HepG2 (cell line): ENCODE measurements around the gene KLHL33. TPM values are rescaled to one million over a fixed set of nuclear protein-coding genes. Genes with fewer than 3 reads are reported as not detected.

Experiments
- ARNT ChIP-seq: fragments of 450-650 bp; IDR thresholded peaks from 2 replicates; pipeline ENCODE4 v1.6.1; 2017
- DNMT1 ChIP-seq: sonication (generic); formaldehyde crosslinking; IDR thresholded peaks from 2 replicates; pipeline ENCODE4 v1.5.1; 2020; ENCODE audit warnings: mild to moderate bottlenecking, missing genetic modification reagents
- FOXA1 ChIP-seq, 2 experiments: fragments of 450-650 bp in 1 of 2; sonication (generic) in 1 of 2; formaldehyde crosslinking in 1 of 2; IDR thresholded peaks; 2 replicates each; pipeline versions ENCODE4 v1.4.0 to v1.6.1; 2016 to 2020; ENCODE audit warnings: missing genetic modification reagents in 1 of 2
- FOXA3 ChIP-seq: IDR thresholded peaks from 2 replicates; pipeline ENCODE4 v1.6.1; 2016; ENCODE audit warnings: missing genetic modification reagents, missing compliant biosample characterization
- FOXK1 ChIP-seq: sonication (generic); formaldehyde crosslinking; IDR thresholded peaks from 2 replicates; pipeline ENCODE4 v1.4.0; 2020; ENCODE audit warnings: low read depth, missing genetic modification reagents, borderline replicate concordance
- KLF11 ChIP-seq: IDR thresholded peaks from 2 replicates; pipeline ENCODE4 v1.6.1; 2016; ENCODE audit warnings: missing compliant biosample characterization
- KLF12 ChIP-seq: sonication (generic); formaldehyde crosslinking; IDR thresholded peaks from 2 replicates; pipeline ENCODE4 v1.4.0; 2020; ENCODE audit warnings: missing genetic modification reagents, borderline replicate concordance
- LCORL ChIP-seq, 2 experiments: fragments of 450-650 bp in 1 of 2; sonication (generic) in 1 of 2; formaldehyde crosslinking in 1 of 2; IDR thresholded peaks; 2 replicates each; pipeline versions ENCODE4 v1.5.0 to v1.6.1; 2017 to 2020; ENCODE audit warnings: antibody characterized with exemption in 1 of 2, missing genetic modification reagents in 1 of 2
- MATR3 ChIP-seq: sonication (generic); formaldehyde crosslinking; IDR thresholded peaks from 2 replicates; pipeline ENCODE4 v1.4.0; 2020; ENCODE audit warnings: missing genetic modification reagents
- MYC ChIP-seq: sonication (generic); formaldehyde crosslinking; IDR thresholded peaks from 2 replicates; pipeline ENCODE4 v1.9.0; 2021; ENCODE audit warnings: missing genetic modification reagents, borderline replicate concordance
- NCOA5 ChIP-seq: sonication (generic); formaldehyde crosslinking; IDR thresholded peaks from 2 replicates; pipeline ENCODE4 v1.4.0; 2020; ENCODE audit warnings: missing genetic modification reagents
- NR1H2 ChIP-seq: sonication (generic); formaldehyde crosslinking; IDR thresholded peaks from 2 replicates; pipeline ENCODE4 v1.8.1; 2022; ENCODE audit warnings: low read depth, missing genetic modification reagents, borderline replicate concordance
- ONECUT2 ChIP-seq: sonication (generic); formaldehyde crosslinking; IDR thresholded peaks from 2 replicates; pipeline ENCODE4 v1.4.0; 2020; ENCODE audit warnings: missing genetic modification reagents
- RFX1 ChIP-seq: fragments of 450-650 bp; IDR thresholded peaks from 2 replicates; pipeline ENCODE4 v1.6.1; 2017
- SKI ChIP-seq: fragments of 450-650 bp; IDR thresholded peaks from one replicate; pipeline ENCODE4 v1.6.1; 2018; ENCODE audit warnings: mild to moderate bottlenecking; ENCODE audit not compliant: partially characterized antibody
- TBX2 ChIP-seq: sonication (generic); formaldehyde crosslinking; IDR thresholded peaks from 2 replicates; pipeline ENCODE4 v1.5.0; 2020; ENCODE audit warnings: missing genetic modification reagents, mild to moderate bottlenecking, borderline replicate concordance
- ZEB1 ChIP-seq: IDR thresholded peaks from 2 replicates; pipeline ENCODE4 v1.6.1; 2012; ENCODE audit warnings: mild to moderate bottlenecking, low read depth, inconsistent platforms; ENCODE audit not compliant: insufficient replicate concordance
- ZMYM3 ChIP-seq: sonication (generic); formaldehyde crosslinking; IDR thresholded peaks from 2 replicates; pipeline ENCODE4 v1.5.1; 2020; ENCODE audit warnings: mild to moderate bottlenecking, missing genetic modification reagents
- ZNF274 ChIP-seq: sonication (generic); formaldehyde crosslinking; IDR thresholded peaks from 2 replicates; pipeline ENCODE4 v1.5.1; 2020; ENCODE audit warnings: mild to moderate bottlenecking, missing genetic modification reagents
- ZNF329 ChIP-seq: sonication (generic); formaldehyde crosslinking; IDR thresholded peaks from 2 replicates; pipeline ENCODE4 v1.9.0; 2021; ENCODE audit warnings: low read depth, mild to moderate bottlenecking, missing genetic modification reagents
- ZNF598 ChIP-seq: sonication (generic); formaldehyde crosslinking; IDR thresholded peaks from 2 replicates; pipeline ENCODE4 v1.5.1; 2020; ENCODE audit warnings: mild to moderate bottlenecking, missing genetic modification reagents, borderline replicate concordance
- ZNF629 ChIP-seq: sonication (generic); formaldehyde crosslinking; conservative IDR thresholded peaks from 2 replicates; pipeline ENCODE4 v1.5.0; 2020; ENCODE audit warnings: missing genetic modification reagents
- ZNF747 ChIP-seq: sonication (generic); formaldehyde crosslinking; IDR thresholded peaks from 2 replicates; pipeline ENCODE4 v1.8.1; 2023; ENCODE audit warnings: missing genetic modification reagents, mild to moderate bottlenecking, borderline replicate concordance
- ZZZ3 ChIP-seq: sonication (generic); formaldehyde crosslinking; IDR thresholded peaks from 2 replicates; pipeline ENCODE4 v1.4.0; 2020; ENCODE audit warnings: missing genetic modification reagents, mild to moderate bottlenecking, borderline replicate concordance
- polyA plus RNA-seq, 8 experiments: library from polyadenylated mRNA; depleted of rRNA in 3 of 8; stranded (reverse) in 7 of 8; unstranded in 1 of 8; fragments of >200 nt; fragmentation: Illumina TruSeq in 4 of 8; extraction: Trizol in 4 of 8; gene quantifications; 2 replicates each; pipeline versions ENCODE4 v1.2.1 to v1.2.3, GENCODE V29; 2011 to 2016; ENCODE audit warnings: low read depth in 4 of 8, missing spikeins in 1 of 8, mixed read lengths in 1 of 8; ENCODE audit not compliant: insufficient read depth in 1 of 8
- total RNA-seq, 5 experiments: library from RNA; depleted of rRNA; stranded (reverse); fragments of >200 nt; fragmentation: Illumina TruSeq; extraction: Trizol; gene quantifications; 2 replicates each; pipeline ENCODE4 v1.2.3, GENCODE V29; 2016; ENCODE audit warnings: low read depth in 1 of 5
- TF ChIP-seq, protein P1 (sequence below): sonication (generic); formaldehyde crosslinking; IDR thresholded peaks from 2 replicates; pipeline ENCODE4 v1.5.0; 2020; ENCODE audit warnings: mild to moderate bottlenecking, low read depth, missing genetic modification reagents, borderline replicate concordance
- TF ChIP-seq, protein P2 (sequence below): sonication (generic); formaldehyde crosslinking; IDR thresholded peaks from 2 replicates; pipeline ENCODE4 v1.5.0; 2020; ENCODE audit warnings: missing genetic modification reagents
- TF ChIP-seq, protein P3 (sequence below): sonication (generic); formaldehyde crosslinking; IDR thresholded peaks from 2 replicates; pipeline ENCODE4 v1.8.1; 2023; ENCODE audit warnings: mild to moderate bottlenecking, missing genetic modification reagents, borderline replicate concordance
- TF ChIP-seq, protein P4 (sequence below): IDR thresholded peaks from 2 replicates; pipeline ENCODE4 v1.6.1; 2012; ENCODE audit warnings: inconsistent platforms

The KLHL33 gene
- total and polyA plus RNA-seq, 2 of the 13 experiments (the other 11 are each of a cell fraction or from before 2014, with no cell fraction given), result not detected

DNA sequence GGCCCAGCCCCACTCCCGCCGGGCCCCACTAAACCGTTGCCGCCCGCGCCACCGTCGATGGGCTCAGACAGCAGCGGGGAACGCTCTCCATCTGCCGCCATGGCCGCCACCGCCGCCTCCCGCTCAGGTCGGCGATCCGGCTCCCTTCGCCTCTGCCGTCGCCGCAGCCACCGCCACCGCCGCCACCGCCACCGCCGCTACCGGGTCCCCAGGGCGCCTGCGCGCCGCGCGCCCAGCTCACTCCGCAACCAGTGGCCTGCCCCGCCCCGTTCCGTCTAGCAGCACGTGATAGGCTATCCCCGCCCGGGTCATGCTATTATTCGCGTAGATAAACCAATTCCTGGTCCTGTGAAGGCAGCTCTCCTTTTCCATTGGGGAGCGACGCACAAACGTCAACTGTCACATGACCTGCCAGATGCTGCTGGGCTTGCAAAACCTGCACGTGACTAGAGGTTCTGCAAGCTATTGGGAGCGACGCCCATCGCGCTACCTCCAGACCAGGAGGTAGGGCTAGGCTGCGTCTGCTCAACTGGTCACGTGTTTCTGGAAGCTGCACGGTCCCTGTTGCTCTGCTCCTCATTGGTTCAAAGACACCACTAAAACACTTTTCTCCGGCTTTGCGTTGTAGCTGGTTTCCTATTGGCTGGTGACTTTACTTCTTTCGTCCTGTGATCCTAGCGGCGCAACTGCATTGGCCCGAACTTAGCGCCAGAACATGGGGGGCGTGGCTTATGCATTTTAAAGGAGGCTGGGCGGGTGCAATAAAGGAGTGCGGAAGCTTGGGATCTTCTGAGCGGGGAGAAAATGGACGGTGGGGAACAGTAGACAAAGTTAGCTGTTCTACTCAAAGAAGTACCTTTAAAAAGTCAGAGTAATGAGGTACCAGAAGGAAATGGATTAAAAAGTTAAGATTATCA, 25.5 kb upstream of the KLHL33 start, which contains the start of gene PIP4P1 (continued):
- TF ChIP-seq ZNF747 (CRISPR knock-in tag) (peak; percentile 91), ZEB1 (no peak), FOXK1 (CRISPR knock-in tag) (peak; percentile 96), RFX1 (no peak), SKI (peak; percentile 69), FOXA3 (CRISPR knock-in tag) (peak; percentile 67), ZNF598 (CRISPR knock-in tag) (peak; percentile 77), DNMT1 (CRISPR knock-in tag) (no peak), LCORL (IDR thresholded peaks at IDR 0.05) (0 out of 2 replicates have a peak, but pooled peaks have one; percentile 55), LCORL (CRISPR knock-in tag; IDR thresholded peaks at IDR 0.05) (no peak; the same call in 1 of the 2 replicates), NCOA5 (CRISPR knock-in tag) (no peak), ZZZ3 (peak; percentile 71; the same call in 1 of the 2 replicates), NR1H2 (peak; percentile 61; the same call in 1 of the 2 replicates), ONECUT2 (CRISPR knock-in tag) (no peak), KLF12 (peak; percentile 63), KLF11 (CRISPR knock-in tag) (peak; percentile 99), TBX2 (CRISPR knock-in tag) (peak; percentile 96), ZMYM3 (CRISPR knock-in tag) (no peak), MYC (CRISPR knock-in tag) (peak; percentile 90), ZNF274 (peak; percentile 83), ZNF329 (peak; percentile 89; the same call in 1 of the 2 replicates), ZNF629 (no peak; the same call in 1 of the 2 replicates), FOXA1 (IDR thresholded peaks at IDR 0.05) (no peak), FOXA1 (CRISPR knock-in tag; IDR thresholded peaks at IDR 0.05) (peak; percentile 38; the same call in 1 of the 2 replicates), ARNT (no peak), MATR3 (no peak)
- TF ChIP-seq, protein P1, sequence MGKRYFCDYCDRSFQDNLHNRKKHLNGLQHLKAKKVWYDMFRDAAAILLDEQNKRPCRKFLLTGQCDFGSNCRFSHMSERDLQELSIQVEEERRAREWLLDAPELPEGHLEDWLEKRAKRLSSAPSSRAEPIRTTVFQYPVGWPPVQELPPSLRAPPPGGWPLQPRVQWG (CRISPR knock-in tag), result no peak
- TF ChIP-seq, protein P2, sequence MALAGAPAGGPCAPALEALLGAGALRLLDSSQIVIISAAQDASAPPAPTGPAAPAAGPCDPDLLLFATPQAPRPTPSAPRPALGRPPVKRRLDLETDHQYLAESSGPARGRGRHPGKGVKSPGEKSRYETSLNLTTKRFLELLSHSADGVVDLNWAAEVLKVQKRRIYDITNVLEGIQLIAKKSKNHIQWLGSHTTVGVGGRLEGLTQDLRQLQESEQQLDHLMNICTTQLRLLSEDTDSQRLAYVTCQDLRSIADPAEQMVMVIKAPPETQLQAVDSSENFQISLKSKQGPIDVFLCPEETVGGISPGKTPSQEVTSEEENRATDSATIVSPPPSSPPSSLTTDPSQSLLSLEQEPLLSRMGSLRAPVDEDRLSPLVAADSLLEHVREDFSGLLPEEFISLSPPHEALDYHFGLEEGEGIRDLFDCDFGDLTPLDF (CRISPR knock-in tag), result peak; percentile 96
- TF ChIP-seq, protein P3, sequence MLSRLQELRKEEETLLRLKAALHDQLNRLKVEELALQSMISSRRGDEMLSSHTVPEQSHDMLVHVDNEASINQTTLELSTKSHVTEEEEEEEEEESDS (CRISPR knock-in tag), result peak; percentile 22; the same call in 1 of the 2 replicates
- TF ChIP-seq, protein P4, sequence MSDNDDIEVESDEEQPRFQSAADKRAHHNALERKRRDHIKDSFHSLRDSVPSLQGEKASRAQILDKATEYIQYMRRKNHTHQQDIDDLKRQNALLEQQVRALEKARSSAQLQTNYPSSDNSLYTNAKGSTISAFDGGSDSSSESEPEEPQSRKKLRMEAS, result peak; percentile 100
